Medulla oblongata (tissue), 1 donor: Measurements from ENCODE around the gene MAGEC2.

ENCODE experiments used
- DNase-seq: peaks from one replicate; pipeline ENCODE4 v3.0.0-alpha.2; 2015; ENCODE audit errors: extremely low spot score

The MAGEC2 gene, protein sequence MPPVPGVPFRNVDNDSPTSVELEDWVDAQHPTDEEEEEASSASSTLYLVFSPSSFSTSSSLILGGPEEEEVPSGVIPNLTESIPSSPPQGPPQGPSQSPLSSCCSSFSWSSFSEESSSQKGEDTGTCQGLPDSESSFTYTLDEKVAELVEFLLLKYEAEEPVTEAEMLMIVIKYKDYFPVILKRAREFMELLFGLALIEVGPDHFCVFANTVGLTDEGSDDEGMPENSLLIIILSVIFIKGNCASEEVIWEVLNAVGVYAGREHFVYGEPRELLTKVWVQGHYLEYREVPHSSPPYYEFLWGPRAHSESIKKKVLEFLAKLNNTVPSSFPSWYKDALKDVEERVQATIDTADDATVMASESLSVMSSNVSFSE

DNA sequence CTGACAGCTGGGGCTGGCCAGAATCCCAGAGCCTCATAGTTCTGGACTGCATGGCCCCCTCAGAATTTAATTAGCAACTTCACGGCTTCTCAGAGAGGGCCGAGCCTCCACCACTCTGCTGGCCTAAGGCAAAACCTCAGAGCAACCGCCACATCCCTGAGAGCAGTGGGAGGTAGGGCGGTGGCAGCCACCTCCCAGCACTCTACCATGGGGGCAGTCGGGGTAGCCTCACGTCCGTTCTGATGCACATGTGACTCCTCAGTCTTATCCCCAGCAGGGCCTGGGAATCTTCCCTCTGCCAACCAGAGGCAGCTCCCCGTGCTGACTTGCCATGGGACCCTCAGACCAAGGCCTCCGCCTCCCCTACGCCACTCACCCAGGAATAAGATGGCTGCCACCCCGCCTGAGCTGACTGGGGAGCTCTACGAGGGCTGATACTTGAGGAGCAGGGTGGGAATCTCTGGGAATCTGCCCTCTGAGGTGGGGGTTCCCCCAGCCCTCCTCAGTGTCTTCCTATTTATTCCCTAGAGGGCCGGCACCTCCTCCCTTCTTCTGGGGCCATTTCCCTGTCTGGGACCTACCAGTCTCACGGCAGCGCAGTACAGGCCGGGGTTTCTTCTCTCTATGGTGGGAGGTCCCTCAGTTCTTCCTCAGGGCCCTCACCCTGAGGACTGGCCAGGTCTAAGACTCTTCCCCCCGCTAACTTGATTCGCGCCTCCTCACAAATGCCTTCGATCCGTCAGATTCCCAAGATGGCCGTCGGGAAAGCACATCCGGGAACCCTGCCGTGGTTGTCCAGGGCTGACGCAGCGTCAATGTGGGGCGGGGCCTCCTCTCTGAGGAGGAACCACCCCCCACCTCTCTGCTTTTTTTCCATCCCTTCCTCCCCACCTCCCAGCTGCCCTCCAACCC lies at the start of gene MAGEC2:
TSS of gene MAGEC2 (minus strand) at position 769 of the 912 bp plus-strand sequence. CDS start 1,303 bp downstream, outside the sequence.
- DNase-seq = no peak

DNA sequence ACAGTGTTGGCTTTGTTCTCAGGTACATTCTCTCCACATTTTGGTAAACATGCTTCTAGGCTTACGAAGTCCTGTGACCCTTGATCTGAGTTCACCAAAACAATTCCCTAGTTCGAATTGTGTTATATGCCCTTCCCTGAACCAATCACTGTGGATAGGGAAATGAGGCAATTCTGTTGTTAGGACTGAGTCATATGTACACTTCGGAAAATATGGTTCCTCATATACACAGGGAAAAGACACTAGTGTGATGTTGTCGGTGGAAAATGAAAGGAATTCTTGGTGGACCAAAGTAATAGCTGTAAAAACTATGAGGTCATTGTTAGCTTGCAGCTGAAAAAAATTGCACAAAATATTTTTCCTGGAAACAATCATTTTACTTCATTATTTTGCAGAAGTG lies 46.6 kb upstream of the MAGEC2 start:
- DNase-seq = no peak

DNA sequence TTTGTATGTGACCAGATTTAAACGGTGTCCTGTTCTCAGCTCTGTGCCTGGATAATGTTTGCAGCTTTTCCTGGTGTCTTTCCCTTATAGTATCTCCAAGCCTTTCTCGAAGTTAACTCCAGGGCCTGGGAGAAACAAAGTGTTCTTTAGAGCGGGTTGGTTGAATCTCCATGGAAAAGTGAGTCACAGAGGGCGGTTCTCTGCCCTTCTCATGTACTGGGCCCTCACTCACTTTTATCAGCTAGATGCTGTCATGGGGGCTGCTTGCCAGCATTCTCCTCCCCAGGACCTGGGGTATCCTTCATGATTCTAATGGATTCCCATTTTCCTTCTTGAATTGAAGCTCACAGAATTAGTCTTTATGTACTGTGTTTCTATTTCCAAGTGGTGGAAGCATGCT lies 46.1 kb upstream of the MAGEC2 start:
- DNase-seq = no peak

DNA sequence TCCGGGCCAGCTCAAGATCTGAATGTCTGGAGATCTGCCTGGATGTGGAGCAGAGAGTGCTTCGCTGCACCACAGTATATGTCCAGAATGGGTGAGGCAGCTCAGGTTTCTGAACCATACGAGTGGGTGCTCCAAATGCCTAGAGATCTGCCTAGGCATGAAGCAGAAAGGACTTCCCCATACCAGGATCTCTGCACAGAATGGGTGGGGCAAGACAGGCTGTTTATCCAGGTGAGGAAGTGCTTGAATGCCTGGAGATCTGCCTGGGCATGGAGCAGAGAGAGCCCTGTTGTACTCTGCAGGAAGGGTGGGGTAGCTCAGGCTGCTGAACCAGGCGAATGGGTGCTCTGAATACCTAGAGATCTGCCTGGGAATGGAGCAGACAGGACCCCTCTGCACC lies 45.4 kb upstream of the MAGEC2 start:
- no peak for DNase-seq

DNA sequence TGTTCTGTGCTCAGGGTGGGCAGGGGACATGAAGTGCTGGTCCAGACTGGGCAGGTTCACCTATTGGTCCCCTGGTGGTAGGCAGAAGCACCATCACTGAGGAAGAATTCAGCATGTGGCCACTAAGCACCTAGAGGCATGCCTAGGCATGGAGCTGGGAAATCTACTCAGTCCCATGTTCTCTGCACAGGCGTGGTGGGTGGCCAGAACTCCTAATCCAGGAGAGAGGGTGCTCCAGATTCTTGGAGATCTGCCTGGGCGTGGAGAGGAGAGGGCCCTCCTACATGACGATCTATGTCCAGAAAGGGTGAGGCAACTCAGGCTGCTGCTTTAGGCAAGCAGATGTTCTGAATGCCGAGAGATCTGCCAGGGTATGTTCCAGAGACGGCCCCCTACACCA lies 44.6 kb upstream of the MAGEC2 start:
- no peak for DNase-seq

DNA sequence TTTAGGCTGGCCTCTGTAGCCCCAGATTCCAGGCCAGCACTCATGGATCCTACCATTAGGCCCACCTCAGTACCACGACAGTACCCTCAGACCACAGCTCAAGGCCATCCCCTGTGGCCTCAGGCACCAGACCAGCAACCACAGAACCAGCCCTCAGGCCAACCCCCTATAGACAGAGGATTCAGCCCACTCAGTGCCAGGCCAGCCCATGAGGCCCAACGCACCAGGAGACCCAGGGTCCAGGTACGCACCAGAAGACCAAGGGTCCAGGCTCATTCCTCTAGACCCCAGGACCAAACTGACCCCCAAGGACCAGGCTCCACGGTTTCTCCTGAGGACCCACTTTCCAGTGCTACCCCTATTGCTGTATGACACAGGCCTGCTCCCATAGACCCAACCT lies 39.5 kb upstream of the MAGEC2 start:
- DNase-seq = no peak

DNA sequence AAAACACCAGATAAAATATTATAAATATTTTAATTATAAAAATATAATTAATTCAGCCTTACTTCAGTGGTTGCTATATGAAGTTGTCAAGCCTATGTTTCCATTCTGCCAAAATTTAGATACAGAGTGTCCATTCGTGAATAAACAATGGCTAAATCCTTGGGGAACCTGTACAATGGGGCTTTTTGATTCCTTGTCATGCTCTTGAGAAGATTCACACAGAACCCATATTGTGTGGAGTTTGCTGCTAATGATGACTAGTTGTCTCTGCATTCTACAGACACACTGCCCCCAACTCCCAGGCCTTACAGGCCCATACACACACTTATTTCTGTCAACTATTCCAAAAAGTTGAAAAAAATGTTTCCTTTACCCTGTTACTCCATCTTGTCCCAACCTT lies 33.4 kb upstream of the MAGEC2 start:
- peak; percentile 43 for DNase-seq

DNA sequence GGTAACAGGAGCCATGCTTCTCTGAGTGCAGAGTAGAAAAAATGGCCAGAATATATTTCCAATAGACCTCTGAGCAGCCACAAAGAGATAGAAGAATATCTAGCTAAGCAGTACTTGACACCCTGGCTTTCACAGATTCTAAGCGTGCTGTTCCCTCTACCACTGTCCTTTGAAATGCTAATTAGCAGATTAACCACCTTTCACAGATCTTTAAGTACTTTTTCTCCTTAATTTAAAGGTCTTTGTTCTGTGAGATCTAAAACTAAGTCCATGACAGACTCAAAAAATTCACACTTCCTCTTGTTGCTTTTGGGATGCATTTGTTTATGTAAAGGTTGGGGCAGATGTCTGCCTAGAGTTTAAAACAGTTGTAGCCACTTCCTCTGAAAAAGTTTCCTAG lies 28.3 kb upstream of the MAGEC2 start:
- no peak for DNase-seq

DNA sequence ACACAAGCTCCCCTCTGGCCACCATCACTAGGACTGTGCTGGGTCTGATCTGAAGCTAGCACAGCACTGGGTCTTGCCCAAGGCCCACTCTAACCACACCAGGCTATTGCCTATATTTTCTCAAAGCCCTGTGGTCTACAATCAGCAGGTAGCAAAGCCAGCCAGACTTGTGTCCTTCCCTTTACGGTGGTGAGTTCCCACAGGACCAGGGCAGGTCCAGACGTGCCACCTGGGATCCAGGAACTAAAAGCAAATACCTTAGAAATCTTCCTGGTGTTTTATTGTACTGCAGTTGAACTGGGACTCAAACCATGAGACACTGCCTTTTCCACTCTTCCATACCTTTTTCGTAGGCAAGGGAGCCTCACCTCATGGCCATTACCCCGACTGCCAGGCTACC lies 9.0 kb upstream of the MAGEC2 start:
- DNase-seq = no peak

DNA sequence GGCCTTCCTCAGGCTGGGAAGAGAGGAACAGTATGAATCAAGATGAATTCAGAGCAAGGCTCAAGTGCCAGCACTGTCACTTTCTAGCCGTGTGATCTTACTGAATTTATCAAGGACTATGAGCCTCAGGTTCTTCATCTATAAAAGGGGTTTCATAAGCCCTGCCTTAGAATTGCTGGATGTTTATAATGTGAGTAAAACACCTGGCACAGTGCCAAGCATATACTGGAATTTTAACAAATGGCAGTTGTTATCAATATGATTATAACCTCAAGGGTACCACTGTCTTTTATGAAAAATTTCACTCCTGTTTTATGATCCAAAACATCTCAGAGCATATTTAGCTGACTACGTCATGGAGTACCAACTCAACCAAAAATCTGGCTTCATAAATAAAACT lies 4.0 kb downstream of the MAGEC2 start:
- no peak for DNase-seq

DNA sequence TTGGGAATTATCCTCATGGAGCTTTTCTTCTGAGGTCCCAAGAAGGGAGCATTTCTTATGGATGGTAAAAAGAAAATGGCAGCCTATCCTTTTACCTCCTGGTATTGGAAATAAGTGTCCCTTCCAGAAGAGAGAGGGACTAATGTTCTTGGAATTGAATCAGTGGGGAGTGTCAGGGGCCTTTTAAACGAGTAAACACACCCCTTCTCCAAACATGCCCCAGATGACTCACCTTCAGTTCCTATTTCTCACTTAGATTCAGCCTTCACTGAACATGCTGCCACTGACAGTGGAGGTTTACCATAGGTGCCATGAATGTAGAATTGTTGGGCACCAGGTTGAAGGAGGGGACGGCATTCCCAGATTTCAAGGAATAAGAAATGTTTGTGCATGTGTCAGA lies 19.0 kb downstream of the MAGEC2 start:
- no peak for DNase-seq

DNA sequence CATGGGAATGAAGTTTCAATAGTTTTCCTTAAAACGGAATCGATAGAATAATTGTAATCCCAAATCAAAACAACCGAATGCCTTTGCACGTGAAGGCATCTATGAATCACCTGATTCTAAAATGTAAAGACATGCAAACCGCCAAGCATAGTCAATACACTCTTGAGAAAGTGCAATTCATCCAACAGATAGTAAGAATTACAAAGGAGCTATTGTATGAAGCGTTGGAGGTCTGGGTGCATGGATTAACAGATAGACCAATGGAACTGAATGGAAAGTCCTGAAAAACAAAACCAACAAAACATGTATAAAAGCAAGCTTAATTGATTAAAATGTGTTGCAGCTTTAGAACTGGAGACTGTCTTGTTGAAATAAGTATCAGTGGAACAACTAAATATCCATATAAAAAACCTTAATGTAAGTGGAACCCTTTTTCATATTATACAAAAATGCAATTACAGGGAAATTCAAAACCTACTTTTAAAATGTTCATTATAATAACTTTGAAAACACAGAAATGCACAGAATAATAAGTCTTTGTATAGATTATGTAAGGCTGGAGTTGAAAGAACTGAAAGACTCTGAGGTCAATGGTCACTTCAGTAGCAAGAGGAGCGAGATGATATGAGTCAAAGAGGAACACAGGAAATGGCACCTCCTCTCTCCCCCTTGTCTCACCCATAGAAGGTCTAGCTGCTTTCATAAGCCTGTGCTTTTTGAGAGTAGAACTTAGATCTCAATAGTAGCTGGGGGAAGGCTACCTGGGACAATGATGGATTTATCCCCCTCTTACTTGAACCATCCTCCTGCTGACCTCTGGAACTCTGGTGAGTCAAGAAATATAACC lies 20.1 kb downstream of the MAGEC2 start:
- DNase-seq = no peak

DNA sequence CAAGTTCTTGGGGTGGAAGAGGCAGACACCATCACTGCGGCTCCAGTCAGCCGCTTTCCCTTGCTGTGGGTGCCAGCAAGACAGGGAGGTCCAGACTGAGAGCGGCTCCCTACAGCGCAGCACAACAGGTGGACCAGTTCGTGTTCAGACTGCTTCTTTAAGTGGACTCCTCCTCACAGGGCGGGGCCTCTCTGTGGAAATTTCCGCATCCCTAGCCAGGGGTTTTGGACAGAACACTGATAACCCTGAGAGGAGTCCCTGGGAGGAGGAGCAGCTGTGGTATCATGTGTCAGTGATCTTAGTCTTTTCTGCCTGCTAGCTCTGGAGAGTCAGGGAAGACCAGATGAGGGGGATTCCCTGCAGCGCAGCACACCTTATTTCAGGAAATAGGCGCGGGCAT lies 48.5 kb downstream of the MAGEC2 start:
- DNase-seq = no peak
